Testis (tissue), 3 donors: Measurements from ENCODE around the gene NEK11. TPM values are rescaled to one million over a fixed set of nuclear protein-coding genes. Genes with fewer than 3 reads are reported as not detected.

Experiments used
- DNase-seq: peaks from one replicate; pipeline ENCODE4 v3.0.0-alpha.2; 2019
- H3K27ac ChIP-seq, 2 donors: fragments of 200-600 bp; sonication (generic); one replicate each; pipeline ENCODE4 v1.5.1; 2019
- H3K27me3 ChIP-seq: fragments of 200-600 bp; sonication (generic); one replicate; pipeline ENCODE4 v1.5.1; 2019
- H3K36me3 ChIP-seq: fragments of 200-600 bp; sonication (generic); one replicate; pipeline ENCODE4 v1.5.1; 2017; ENCODE audit warnings: low read depth; ENCODE audit errors: missing control alignments
- H3K4me1 ChIP-seq: fragments of 200-600 bp; sonication (generic); one replicate; pipeline ENCODE4 v1.5.1; 2019
- H3K4me3 ChIP-seq, 2 donors: fragments of 200-600 bp; sonication (generic); one replicate each; pipeline ENCODE4 v1.5.1; 2017 to 2019
- H3K9me3 ChIP-seq: fragments of 200-600 bp; sonication (generic); one replicate; pipeline ENCODE4 v1.5.1; 2017
- POLR2A ChIP-seq: fragments of 450-650 bp; IDR thresholded peaks from one replicate; pipeline ENCODE4 v1.6.1; 2017; ENCODE audit warnings: antibody characterized with exemption, mild to moderate bottlenecking, moderate library complexity
- WGBS, 2 donors: methylation state at CpG; one replicate each; pipeline ENCODE4 v1.1.5; 2018; 5-methylcytosine and 5-hydroxymethylcytosine counted together
- intact Hi-C: fragments of 100-400 bp; cut with DNase I; formaldehyde crosslinking; loops from one replicate; pipeline ENCODE4 v1.15.1; 2023; ENCODE audit warnings: low total_unique reads
- polyA plus RNA-seq: library from polyadenylated mRNA; stranded (reverse); fragments of 350-450 nt; fragmentation: Illumina TruSeq; extraction: RNeasy Lipid Tissue Mini Kit (QIAGEN cat#74804); gene quantifications from one replicate; pipeline ENCODE4 v1.2.3, GENCODE V29; 2014; ENCODE audit warnings: low read depth, low replicate concordance; ENCODE audit not compliant: insufficient read depth
- total RNA-seq, 2 donors: library from RNA; depleted of rRNA; stranded (reverse); fragments of >200 nt; gene quantifications; one replicate each; pipeline ENCODE4 v1.2.3, GENCODE V29; 2016
- TF ChIP-seq, protein P1 (sequence below), 3 experiments: fragments of 450-650 bp in 2 of 3; fragments of 200-600 bp in 1 of 3; sonication (generic) in 1 of 3; IDR thresholded peaks; one replicate each; pipeline ENCODE4 v1.5.1; 2016 to 2019; ENCODE audit warnings: antibody characterized with exemption in 3 of 3, mild to moderate bottlenecking in 2 of 3, moderate library complexity in 1 of 3

The NEK11 gene
- total and polyA plus RNA-seq, 3 donors from 2014 or later: 22.4 to 40.9 (median 35.9) TPM

DNA sequence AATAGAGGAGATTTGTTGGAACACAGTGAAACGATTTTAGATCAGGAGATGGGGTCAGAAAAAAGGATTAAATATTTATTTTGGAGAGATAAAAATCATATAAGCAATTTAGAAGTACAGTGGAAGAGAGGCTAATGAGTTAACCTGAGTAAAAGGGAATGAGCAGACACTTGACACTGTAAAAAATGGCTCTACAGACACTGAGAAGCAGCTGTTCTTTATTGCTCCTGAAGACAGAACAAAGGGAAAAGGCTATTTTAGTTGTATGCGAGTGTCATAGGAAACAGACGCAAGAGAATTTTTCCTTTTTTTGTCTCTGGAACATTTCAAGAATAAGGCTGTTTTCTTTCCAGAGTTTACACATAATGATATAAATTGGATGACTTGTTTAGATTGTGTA, 34.3 kb upstream of the NEK11 start:
- H3K27me3 ChIP-seq: no peaks in the 10 kb centered on the region
- no peak overlapping the region for H3K27ac ChIP-seq
- H3K9me3 ChIP-seq: no peaks in the 10 kb centered on the region
- no peaks in the 10 kb centered on the region for H3K4me1 ChIP-seq
- no peak for DNase-seq
- H3K36me3 ChIP-seq: no peaks in the 10 kb centered on the region
- intact Hi-C loops: no loop called here
- WGBS, 2 donors: 78 to 80% methylated on average over 3 of the region's 3 CpGs
- TF ChIP-seq POLR2A: no peak
- H3K4me3 ChIP-seq: no peak overlapping the region

DNA sequence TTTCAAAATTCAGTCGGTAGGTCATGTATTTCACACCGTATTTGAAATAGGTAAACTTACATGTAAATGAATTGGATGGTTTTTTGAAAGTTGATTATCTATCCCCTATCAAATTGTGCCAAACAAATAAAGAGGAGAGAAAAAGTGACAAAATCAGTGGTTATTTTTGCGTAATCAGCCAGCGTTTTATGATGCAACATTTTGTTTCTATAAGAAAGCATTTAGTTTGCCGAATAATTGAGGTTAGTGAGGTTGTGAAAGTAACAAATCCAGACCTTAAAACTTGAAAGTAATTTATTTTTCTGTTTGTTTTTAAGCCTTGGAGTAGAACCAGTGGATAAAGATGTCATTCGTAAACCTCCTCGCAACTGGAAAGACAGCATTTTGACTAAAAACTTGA, 29.4 kb upstream of the NEK11 start:
- no peak for TF ChIP-seq POLR2A
- TF ChIP-seq, protein P1, sequence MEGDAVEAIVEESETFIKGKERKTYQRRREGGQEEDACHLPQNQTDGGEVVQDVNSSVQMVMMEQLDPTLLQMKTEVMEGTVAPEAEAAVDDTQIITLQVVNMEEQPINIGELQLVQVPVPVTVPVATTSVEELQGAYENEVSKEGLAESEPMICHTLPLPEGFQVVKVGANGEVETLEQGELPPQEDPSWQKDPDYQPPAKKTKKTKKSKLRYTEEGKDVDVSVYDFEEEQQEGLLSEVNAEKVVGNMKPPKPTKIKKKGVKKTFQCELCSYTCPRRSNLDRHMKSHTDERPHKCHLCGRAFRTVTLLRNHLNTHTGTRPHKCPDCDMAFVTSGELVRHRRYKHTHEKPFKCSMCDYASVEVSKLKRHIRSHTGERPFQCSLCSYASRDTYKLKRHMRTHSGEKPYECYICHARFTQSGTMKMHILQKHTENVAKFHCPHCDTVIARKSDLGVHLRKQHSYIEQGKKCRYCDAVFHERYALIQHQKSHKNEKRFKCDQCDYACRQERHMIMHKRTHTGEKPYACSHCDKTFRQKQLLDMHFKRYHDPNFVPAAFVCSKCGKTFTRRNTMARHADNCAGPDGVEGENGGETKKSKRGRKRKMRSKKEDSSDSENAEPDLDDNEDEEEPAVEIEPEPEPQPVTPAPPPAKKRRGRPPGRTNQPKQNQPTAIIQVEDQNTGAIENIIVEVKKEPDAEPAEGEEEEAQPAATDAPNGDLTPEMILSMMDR (IDR thresholded peaks at IDR 0.05): no peak
- H3K27me3 ChIP-seq: no peaks in the 10 kb centered on the region
- DNase-seq: no peak
- H3K36me3 ChIP-seq: no peaks in the 10 kb centered on the region
- no peaks in the 10 kb centered on the region for H3K4me1 ChIP-seq
- H3K4me3 ChIP-seq: no peak overlapping the region
- intact Hi-C loops: no loop called here
- no peak overlapping the region for H3K27ac ChIP-seq
- no peaks in the 10 kb centered on the region for H3K9me3 ChIP-seq
- 92 to 93% methylated on average over 7 of the region's 7 CpGs for WGBS, 2 donors

DNA sequence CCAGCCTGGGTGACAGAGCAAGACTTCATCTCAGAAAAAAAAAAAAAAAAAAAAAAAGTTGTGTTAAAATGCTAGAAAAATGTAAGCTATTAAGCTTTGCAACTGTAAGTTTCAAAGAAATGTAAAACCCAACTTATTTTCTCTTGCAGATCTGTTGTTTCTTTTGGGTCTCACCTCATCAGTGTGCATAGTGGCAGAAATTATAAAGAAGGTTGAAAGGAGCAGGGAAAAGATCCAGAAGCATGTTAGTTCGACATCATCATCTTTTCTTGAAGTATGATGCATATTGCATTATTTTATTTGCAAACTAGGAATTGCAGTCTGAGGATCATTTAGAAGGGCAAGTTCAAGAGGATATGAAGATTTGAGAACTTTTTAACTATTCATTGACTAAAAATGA, 25.6 kb upstream of the NEK11 start:
- Histone ChIP-seq H3K4me1 (no peaks in the 10 kb centered on the region), H3K9me3 (no peaks in the 10 kb centered on the region), H3K27ac (no peak overlapping the region), H3K27me3 (no peaks in the 10 kb centered on the region), H3K36me3 (no peaks in the 10 kb centered on the region), H3K4me3 (no peak overlapping the region)
- intact Hi-C loops: no loop called here
- TF ChIP-seq POLR2A: no peak
- TF ChIP-seq, protein P1 (IDR thresholded peaks at IDR 0.05): no peak
- 92 to 97% methylated on average over 1 of the region's 1 CpG for WGBS, 2 donors
- no peak for DNase-seq

DNA sequence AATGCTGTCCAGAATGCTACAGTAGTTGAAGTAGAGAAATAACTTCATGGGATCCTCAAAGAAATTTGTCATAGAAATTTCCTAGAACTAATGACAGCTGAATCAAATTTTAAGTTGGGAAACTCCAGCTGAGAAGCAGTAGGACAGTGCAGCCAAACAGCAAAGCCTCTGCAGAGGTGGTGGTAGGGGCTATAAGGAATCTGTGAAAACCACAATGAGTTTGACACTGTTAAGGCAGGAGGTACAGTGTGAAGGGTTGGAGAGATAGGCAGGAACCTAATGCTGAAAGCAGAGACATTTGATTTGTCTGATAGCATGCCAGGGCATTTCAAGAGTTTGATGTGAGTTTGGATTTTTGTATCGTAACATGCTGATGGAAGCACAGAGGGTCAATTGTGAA, 22.1 kb upstream of the NEK11 start:
- Histone ChIP-seq H3K36me3 (no peaks in the 10 kb centered on the region), H3K4me1 (no peaks in the 10 kb centered on the region), H3K9me3 (no peaks in the 10 kb centered on the region), H3K27me3 (no peaks in the 10 kb centered on the region), H3K4me3 (no peak overlapping the region), H3K27ac (no peak overlapping the region)
- 93 to 98% methylated on average over 1 of the region's 1 CpG for WGBS, 2 donors
- intact Hi-C loops: no loop called here
- no peak for DNase-seq
- no peak for TF ChIP-seq POLR2A
- TF ChIP-seq, protein P1 (IDR thresholded peaks at IDR 0.05): no peak

DNA sequence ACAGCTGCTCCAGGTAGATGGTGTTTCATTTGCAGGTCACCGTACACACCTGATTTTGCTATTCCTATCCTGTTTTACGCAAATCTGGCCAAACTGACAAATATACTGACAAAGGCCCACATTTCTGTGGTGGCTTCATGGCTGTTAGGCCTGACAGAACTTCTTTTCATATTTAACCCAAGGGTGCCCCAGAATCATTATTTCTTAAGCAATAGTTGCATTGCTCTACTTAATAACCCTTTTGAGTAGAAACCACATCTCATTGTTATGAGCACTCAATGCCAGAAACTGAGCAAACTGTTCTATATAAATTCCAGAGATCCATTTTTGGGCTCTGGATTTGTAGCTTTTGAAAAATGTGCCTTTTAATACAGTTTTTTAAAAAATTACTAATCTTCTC, 19.4 kb upstream of the NEK11 start:
- intact Hi-C loops: no loop called here
- TF ChIP-seq, protein P1 (IDR thresholded peaks at IDR 0.05): no peak
- TF ChIP-seq POLR2A: no peak
- no peaks in the 10 kb centered on the region for H3K36me3 ChIP-seq
- H3K4me1 ChIP-seq: no peaks in the 10 kb centered on the region
- H3K9me3 ChIP-seq: no peaks in the 10 kb centered on the region
- H3K27me3 ChIP-seq: no peaks in the 10 kb centered on the region
- DNase-seq: no peak
- WGBS, 2 donors: 85 to 100% methylated on average over 2 of the region's 2 CpGs
- H3K4me3 ChIP-seq: no peak overlapping the region
- no peak overlapping the region for H3K27ac ChIP-seq
